Measurements from ENCODE around the gene TNNI3K. TPM values are rescaled to one million over a fixed set of nuclear protein-coding genes. Genes with fewer than 3 reads are reported as not detected.

The TNNI3K gene
- total RNA-seq, 2 donors from 2014 or later: 11.5 TPM; not detected in 1

- 36 to 38% methylated on average over 1 of the region's 1 CpG for WGBS, 2 donors
- Histone ChIP-seq H3K27me3 (no peaks in the 10 kb centered on the region), H3K27ac (no peak overlapping the region), H3K4me3 (no peak overlapping the region), H3K4me1 (no peaks in the 10 kb centered on the region), H3K9me3 (no peaks in the 10 kb centered on the region), H3K36me3 (replicated peaks in 1 of 2; ENCODE audit: insufficient read depth in 1 of 2, low read depth in 2 of 2) (no peaks in the 10 kb centered on the region)
- no peak for TF ChIP-seq CTCF (IDR thresholded peaks at IDR 0.05)
- no peak for TF ChIP-seq POLR2A (IDR thresholded peaks at IDR 0.05)
- DNase-seq (no peak), ATAC-seq (no peak)
- intact Hi-C loops (cut with DNase I): no loop called here
These were observed 88.8 kb downstream of the TNNI3K start for GRCh38 chr1:74323937-74324473.

DNA sequence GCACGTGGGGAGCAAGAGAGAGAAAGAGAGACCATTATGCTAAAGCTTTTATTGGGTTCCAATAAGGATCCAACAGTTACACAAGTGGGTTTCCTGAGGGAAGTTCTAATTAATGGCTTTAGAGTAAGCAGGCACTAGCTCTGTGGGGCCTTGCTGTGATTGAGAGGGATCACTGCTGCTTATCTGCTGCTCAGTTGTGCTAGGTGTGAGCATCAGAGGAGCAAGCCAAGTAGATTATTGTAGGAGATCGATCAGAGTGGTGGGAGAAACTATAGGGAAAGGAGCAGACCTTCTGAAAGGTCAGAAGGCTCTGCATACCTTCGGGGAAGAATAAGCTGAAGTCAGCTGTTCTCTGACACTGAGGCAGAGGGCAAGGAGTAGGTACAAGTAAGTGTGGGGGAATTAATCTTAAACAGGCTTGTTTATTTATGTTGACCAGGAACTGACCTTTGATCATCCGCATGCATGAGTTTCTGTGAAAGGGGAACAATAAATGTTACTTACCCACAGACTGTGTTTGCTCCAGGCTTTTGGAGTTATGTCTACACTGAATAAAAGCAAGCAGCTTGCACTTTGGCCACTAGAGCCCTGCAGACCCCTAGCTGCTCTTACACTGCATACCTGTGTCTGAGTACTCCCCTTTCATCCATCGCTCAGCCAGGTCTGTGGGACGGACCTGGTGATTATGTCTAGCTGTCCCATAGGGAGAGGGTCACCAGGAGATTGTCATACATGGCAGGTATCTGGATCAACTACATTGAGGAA is 89.7 kb downstream of the TNNI3K start:
- no peak for DNase-seq
- no peaks in the 10 kb centered on the region for H3K27me3 ChIP-seq
- H3K4me1 ChIP-seq: no peaks in the 10 kb centered on the region
- intact Hi-C loops (cut with DNase I): no loop called here
- no peaks in the 10 kb centered on the region for H3K9me3 ChIP-seq
- WGBS, 2 donors: 65 to 71% methylated on average over 6 of the region's 6 CpGs
- no peaks in the 10 kb centered on the region for H3K36me3 ChIP-seq (replicated peaks in 1 of 2; ENCODE audit: insufficient read depth in 1 of 2, low read depth in 2 of 2)
- ATAC-seq: no peak
- H3K4me3 ChIP-seq: no peak overlapping the region
- H3K27ac ChIP-seq: no peak overlapping the region
- TF ChIP-seq CTCF (IDR thresholded peaks at IDR 0.05): no peak
- no peak for TF ChIP-seq POLR2A (IDR thresholded peaks at IDR 0.05)

DNA sequence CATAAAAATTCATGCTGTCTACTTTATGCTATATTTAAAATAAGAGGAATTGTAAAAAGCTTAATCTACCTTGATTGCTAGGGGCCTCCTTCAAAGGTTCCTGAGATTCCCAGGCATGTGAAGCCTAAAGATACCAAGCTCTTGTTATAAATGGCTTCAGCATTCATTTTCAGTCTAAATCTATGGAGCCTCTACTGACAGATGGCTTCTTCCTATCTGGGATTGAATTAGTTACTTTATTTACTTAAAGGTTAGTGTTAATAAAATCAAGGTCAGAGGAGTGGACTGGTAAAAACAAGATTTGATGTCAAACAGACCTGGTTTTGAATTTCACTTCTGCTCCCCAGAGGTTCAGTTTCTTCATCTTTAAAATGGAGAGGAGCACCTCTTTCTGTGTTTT is 93.7 kb downstream of the TNNI3K start:
- no peak for DNase-seq
- H3K36me3 ChIP-seq (replicated peaks in 1 of 2; ENCODE audit: insufficient read depth in 1 of 2, low read depth in 2 of 2): no peaks in the 10 kb centered on the region
- intact Hi-C loops (cut with DNase I): no loop called here
- no peak overlapping the region for H3K4me3 ChIP-seq
- no peak for ATAC-seq
- TF ChIP-seq POLR2A (IDR thresholded peaks at IDR 0.05) (no peak), CTCF (IDR thresholded peaks at IDR 0.05) (no peak)
- H3K27ac ChIP-seq: no peak overlapping the region
- H3K27me3 ChIP-seq: no peaks in the 10 kb centered on the region
- no peaks in the 10 kb centered on the region for H3K9me3 ChIP-seq
- H3K4me1 ChIP-seq: no peaks in the 10 kb centered on the region

- H3K4me1 ChIP-seq: no peaks in the 10 kb centered on the region
- DNase-seq: no peak
- no peak for ATAC-seq
- no peaks in the 10 kb centered on the region for H3K36me3 ChIP-seq (replicated peaks in 1 of 2; ENCODE audit: insufficient read depth in 1 of 2, low read depth in 2 of 2)
- H3K9me3 ChIP-seq: no peaks in the 10 kb centered on the region
- 77 to 87% methylated on average over 2 of the region's 2 CpGs for WGBS, 2 donors
- intact Hi-C loops (cut with DNase I): no loop called here
- H3K27me3 ChIP-seq: no peaks in the 10 kb centered on the region
- no peak for TF ChIP-seq CTCF (IDR thresholded peaks at IDR 0.05)
- no peak for TF ChIP-seq POLR2A (IDR thresholded peaks at IDR 0.05)
- no peak overlapping the region for H3K4me3 ChIP-seq
- no peak overlapping the region for H3K27ac ChIP-seq
These were observed 98.1 kb downstream of the TNNI3K start for GRCh38 chr1:74333244-74333643.

DNA sequence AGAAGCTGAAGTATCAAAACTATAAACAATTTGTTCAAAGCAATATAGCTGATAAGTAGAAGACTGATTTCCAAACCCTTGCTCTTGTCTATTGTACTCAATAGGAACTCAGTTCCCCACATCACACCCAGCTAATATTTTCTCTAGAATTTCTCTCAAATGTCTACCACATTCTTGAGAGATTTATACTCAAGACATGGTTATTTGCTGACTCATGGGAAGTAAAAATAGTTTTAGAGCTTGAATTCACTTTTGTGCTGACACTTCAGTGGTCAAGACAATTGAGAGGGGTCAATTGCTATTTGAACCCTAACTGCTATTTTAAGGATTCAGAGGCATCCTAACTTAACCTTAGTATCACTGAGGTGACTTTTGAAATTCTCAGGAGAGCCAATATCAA is 99.0 kb downstream of the TNNI3K start:
- Histone ChIP-seq H3K4me3 (no peak overlapping the region), H3K27me3 (no peaks in the 10 kb centered on the region), H3K36me3 (replicated peaks in 1 of 2; ENCODE audit: insufficient read depth in 1 of 2, low read depth in 2 of 2) (no peaks in the 10 kb centered on the region), H3K9me3 (no peaks in the 10 kb centered on the region), H3K27ac (no peak overlapping the region), H3K4me1 (no peaks in the 10 kb centered on the region)
- no peak for TF ChIP-seq POLR2A (IDR thresholded peaks at IDR 0.05)
- TF ChIP-seq CTCF (IDR thresholded peaks at IDR 0.05): no peak
- no peak for DNase-seq
- intact Hi-C loops (cut with DNase I): no loop called here
- no peak for ATAC-seq
